NT2/D1 (cell line): ENCODE measurements around the gene TELO2.

Experiments used
- DNase-seq: peaks from one replicate; pipeline ENCODE4 v3.0.0-alpha.2; 2011; ENCODE audit warnings: low read depth, low spot score
- H3K27me3 ChIP-seq: 2 replicates; pipeline ENCODE4 v1.6.0; 2011; ENCODE audit warnings: mild to moderate bottlenecking; ENCODE audit not compliant: insufficient read length, insufficient read depth
- H3K36me3 ChIP-seq: 2 replicates; pipeline ENCODE4 v1.6.1; 2011; ENCODE audit warnings: mild to moderate bottlenecking, low read length, mixed read lengths; ENCODE audit not compliant: insufficient read depth, insufficient read length
- H3K4me1 ChIP-seq: 2 replicates; pipeline ENCODE4 v1.5.1; 2011; ENCODE audit not compliant: insufficient read depth, insufficient read length
- H3K4me3 ChIP-seq: 2 replicates; pipeline ENCODE4 v1.5.1; 2011; ENCODE audit warnings: low read depth; ENCODE audit not compliant: insufficient read length
- H3K9ac ChIP-seq: 2 replicates; pipeline ENCODE4 v1.6.0; 2011; ENCODE audit warnings: low read depth; ENCODE audit not compliant: insufficient read length
- H3K9me3 ChIP-seq: 2 replicates; pipeline ENCODE4 v1.5.1; 2011; ENCODE audit warnings: mild to moderate bottlenecking, low read length; ENCODE audit not compliant: insufficient read depth
- SUZ12 ChIP-seq: IDR thresholded peaks from 2 replicates; pipeline ENCODE4 v1.6.1; 2011; ENCODE audit not compliant: insufficient read length, insufficient read depth; ENCODE audit errors: extremely low read depth
- YY1 ChIP-seq: IDR thresholded peaks from 2 replicates; pipeline ENCODE4 v1.6.1; 2011; ENCODE audit not compliant: insufficient read length, insufficient read depth
- ZNF274 ChIP-seq: IDR thresholded peaks from 2 replicates; pipeline ENCODE4 v1.6.1; 2011; ENCODE audit warnings: mild to moderate bottlenecking, low read depth, low read length

Gene TELO2

DNA sequence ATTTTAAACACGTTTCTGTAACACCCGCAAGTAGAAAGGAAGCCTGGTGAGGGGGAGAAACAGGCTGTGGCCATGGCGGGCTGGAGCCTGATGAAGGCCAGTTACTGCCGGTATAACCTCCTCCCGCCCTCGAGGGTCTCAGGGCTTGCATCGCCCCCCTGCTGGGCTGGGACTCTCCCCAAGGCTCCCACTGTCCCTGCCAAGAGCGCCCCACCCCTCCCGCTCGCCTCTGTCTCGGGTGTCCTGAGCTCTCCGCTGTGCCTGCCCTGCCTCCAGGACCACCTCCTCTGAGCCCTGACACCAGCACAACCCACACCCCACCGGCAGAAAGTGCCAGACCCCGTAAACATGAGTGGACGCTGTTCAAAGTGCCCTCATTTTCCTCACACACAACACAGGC, 59.0 kb downstream of the TELO2 start:
- H3K4me1 ChIP-seq = peaks cover 2% of the 10 kb centered on the region
- no peak for DNase-seq
- H3K27me3 ChIP-seq = no peaks in the 10 kb centered on the region
- no peak for TF ChIP-seq SUZ12
- TF ChIP-seq YY1 = no peak
- TF ChIP-seq ZNF274 = no peak
- no peak overlapping the region for H3K9ac ChIP-seq
- H3K36me3 ChIP-seq = peaks cover 24% of the 10 kb centered on the region
- H3K9me3 ChIP-seq = no peaks in the 10 kb centered on the region
- no peak overlapping the region for H3K4me3 ChIP-seq

DNA sequence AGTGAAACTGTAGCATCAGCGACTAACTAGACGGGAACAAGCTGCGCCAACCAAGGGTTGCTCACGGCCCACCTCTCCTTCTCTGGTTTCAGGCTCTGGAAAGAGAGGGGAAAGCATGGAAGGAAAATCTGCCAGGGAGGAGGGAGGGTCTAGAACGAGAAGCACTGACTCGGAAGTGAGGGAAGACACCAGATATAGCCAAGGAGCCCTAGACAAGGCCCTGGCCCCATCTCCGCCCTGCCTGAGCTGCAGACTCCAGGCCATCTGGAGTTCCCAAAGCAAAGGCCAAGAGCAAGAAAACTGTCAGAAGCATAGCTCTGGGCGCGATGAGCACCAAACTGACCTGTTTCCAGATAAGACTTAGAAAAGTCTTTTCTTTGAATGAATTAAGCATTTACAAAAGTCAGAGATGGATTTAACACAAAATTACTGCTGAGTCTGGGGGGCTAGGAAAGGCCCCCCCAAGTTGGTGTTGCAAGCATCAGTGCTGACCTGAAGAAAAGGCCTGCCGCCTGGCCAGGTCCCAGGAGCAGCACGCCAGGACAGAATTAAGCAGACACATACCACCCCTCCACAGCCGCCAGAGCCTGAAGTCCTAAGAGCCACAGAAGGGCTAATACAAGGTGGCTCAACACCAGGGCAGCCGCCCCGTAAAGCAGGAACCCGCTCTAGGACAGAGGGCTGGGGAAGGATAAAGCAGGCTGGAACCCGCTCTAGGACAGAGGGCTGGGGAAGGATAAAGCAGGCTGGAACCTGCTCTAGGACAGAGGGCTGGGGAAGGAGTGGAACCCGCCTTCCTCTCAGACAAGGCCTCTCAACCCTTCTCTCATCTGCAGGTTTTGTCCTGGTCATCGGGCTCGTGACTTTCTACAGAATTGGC, 61.0 kb downstream of the TELO2 start:
- peaks cover 37% of the 10 kb centered on the region for H3K36me3 ChIP-seq
- H3K9me3 ChIP-seq = no peaks in the 10 kb centered on the region
- no peak for TF ChIP-seq SUZ12
- TF ChIP-seq ZNF274 = no peak
- TF ChIP-seq YY1 = no peak
- no peaks in the 10 kb centered on the region for H3K27me3 ChIP-seq
- no peak for DNase-seq
- no peak overlapping the region for H3K4me3 ChIP-seq
- no peak overlapping the region for H3K9ac ChIP-seq
- peaks cover 11% of the 10 kb centered on the region for H3K4me1 ChIP-seq

- TF ChIP-seq ZNF274 (no peak), SUZ12 (no peak), YY1 (no peak)
- no peak for DNase-seq
- H3K9me3 ChIP-seq = no peaks in the 10 kb centered on the region
- H3K27me3 ChIP-seq = no peaks in the 10 kb centered on the region
- peaks cover 43% of the 10 kb centered on the region for H3K36me3 ChIP-seq
- H3K4me1 ChIP-seq = peaks cover 17% of the 10 kb centered on the region
- no peak overlapping the region for H3K9ac ChIP-seq
- no peak overlapping the region for H3K4me3 ChIP-seq
Observed at GRCh38 chr16:1554826-1555445, 61.8 kb downstream of the TELO2 start.

GRCh38 chr16:1556254-1556653, 63.1 kb downstream of the TELO2 start:
- no peaks in the 10 kb centered on the region for H3K27me3 ChIP-seq
- no peak overlapping the region for H3K9ac ChIP-seq
- TF ChIP-seq SUZ12 (no peak), YY1 (no peak), ZNF274 (no peak)
- H3K36me3 ChIP-seq = peaks cover 46% of the 10 kb centered on the region
- H3K4me1 ChIP-seq = peaks cover 26% of the 10 kb centered on the region
- no peak overlapping the region for H3K4me3 ChIP-seq
- DNase-seq = no peak
- no peaks in the 10 kb centered on the region for H3K9me3 ChIP-seq

DNA sequence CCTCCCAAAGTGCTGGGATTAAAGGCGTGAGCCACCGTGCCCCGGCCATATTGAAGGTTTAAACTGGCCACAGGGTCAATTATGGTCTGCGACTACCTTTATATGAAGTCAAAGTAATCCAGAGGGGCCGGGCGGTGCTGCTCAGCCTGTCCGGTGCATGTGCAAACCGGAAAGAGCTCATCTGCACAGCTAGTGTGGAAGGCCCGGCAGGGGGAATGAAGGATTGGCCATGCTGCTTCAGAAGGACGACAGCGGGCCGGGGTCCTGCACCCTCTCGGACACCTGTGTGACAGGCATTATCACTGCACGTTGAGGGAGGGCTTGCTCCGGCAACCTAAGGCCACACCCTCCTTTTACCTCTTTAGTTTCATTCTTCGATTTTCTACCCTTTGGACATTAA, 63.9 kb downstream of the TELO2 start:
- Histone ChIP-seq H3K36me3 (peaks cover 45% of the 10 kb centered on the region), H3K9me3 (no peaks in the 10 kb centered on the region), H3K27me3 (no peaks in the 10 kb centered on the region), H3K4me1 (peaks cover 29% of the 10 kb centered on the region), H3K4me3 (no peak overlapping the region), H3K9ac (no peak overlapping the region)
- no peak for TF ChIP-seq YY1
- TF ChIP-seq SUZ12 = no peak
- TF ChIP-seq ZNF274 = no peak
- no peak for DNase-seq

- Histone ChIP-seq H3K9ac (no peak overlapping the region), H3K27me3 (no peaks in the 10 kb centered on the region), H3K4me3 (no peak overlapping the region), H3K4me1 (peaks cover 27% of the 10 kb centered on the region), H3K9me3 (no peaks in the 10 kb centered on the region), H3K36me3 (peaks cover 48% of the 10 kb centered on the region)
- no peak for DNase-seq
- TF ChIP-seq ZNF274 (no peak), YY1 (no peak), SUZ12 (no peak)
Observed at GRCh38 chr16:1557576-1557975, 64.4 kb downstream of the TELO2 start.

DNA sequence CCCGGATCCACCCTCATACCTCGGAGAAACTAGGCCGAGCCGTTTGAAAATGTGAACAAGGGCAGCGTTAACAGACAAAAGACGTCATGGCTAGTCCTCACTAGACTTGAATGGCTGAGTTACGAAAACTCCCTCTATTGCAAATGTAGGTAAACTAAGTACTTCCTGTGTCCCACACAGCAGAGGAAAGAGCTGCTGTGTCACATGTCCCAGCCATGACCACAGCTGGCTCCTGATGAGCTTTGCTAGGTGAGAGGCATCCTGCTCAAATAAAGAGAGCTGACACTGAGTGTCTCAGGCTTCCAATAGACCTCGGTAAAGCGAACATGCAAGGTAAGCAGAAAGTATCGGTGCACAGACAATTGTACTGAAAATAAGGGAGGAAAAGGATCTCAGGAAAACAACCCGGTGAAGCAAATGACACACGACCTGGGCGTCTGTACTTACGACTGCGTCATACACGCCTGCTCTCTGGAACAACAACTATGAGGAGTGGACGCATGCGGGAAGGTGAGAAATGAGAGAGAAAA, 66.4 kb downstream of the TELO2 start:
- H3K9me3 ChIP-seq = no peaks in the 10 kb centered on the region
- H3K4me3 ChIP-seq = no peak overlapping the region
- DNase-seq = no peak
- H3K36me3 ChIP-seq = peaks cover 55% of the 10 kb centered on the region
- H3K27me3 ChIP-seq = no peaks in the 10 kb centered on the region
- no peak overlapping the region for H3K9ac ChIP-seq
- TF ChIP-seq SUZ12 = no peak
- TF ChIP-seq ZNF274 = no peak
- TF ChIP-seq YY1 = no peak
- H3K4me1 ChIP-seq = peaks cover 31% of the 10 kb centered on the region
